NB4 (cell line): ENCODE measurements around the gene TSSC4.

ENCODE experiments used
- CTCF ChIP-seq: IDR thresholded peaks from one replicate; pipeline ENCODE4 v1.5.1; 2012; ENCODE audit warnings: low read depth, low read length
- POLR2A ChIP-seq: IDR thresholded peaks from 2 replicates; pipeline ENCODE4 v1.6.1; 2011; ENCODE audit warnings: mild to moderate bottlenecking; ENCODE audit not compliant: insufficient read length; ENCODE audit errors: extremely low read depth

DNA sequence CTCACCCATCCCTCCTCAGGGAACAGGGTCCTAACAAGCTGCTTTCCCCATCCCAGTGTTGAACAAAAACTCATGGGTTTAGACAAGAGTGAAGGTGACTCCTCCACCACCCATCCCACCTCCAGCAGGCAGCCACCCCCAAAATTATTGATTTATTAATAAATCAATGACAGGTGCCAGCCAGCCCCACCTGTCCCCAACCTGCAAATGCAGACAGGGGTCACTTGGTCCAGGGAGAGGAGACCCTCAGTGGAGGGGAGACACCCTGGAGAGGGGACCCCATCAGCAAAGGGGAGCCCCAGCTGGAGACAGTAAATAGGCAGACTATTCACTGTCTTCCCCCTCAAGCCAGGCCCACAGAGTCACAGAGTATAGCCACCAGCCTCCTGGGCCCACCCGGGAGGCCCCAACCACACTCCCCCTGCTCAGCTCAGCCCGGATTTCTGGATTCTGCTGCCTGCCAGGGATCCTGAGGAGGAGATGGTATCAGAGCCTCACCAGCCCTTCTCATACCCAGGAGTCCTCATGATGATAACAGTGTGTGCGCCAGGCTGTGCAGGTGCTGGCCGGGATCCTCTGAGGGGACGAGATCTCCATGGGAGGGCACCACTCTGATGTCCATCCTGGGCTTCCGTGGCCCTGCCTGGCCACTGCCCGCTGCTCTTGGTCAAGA, 32.2 kb upstream of the TSSC4 start:
- TF ChIP-seq CTCF, result no peak
- no peak for TF ChIP-seq POLR2A
